ENCODE data around the gene RIC1. TPM values are rescaled to one million over a fixed set of nuclear protein-coding genes. Genes with fewer than 3 reads are reported as not detected.

Gene RIC1
- total RNA-seq, 6 donors from 2014 or later, result 21.5 to 62.9 (median 31.0) TPM

DNA sequence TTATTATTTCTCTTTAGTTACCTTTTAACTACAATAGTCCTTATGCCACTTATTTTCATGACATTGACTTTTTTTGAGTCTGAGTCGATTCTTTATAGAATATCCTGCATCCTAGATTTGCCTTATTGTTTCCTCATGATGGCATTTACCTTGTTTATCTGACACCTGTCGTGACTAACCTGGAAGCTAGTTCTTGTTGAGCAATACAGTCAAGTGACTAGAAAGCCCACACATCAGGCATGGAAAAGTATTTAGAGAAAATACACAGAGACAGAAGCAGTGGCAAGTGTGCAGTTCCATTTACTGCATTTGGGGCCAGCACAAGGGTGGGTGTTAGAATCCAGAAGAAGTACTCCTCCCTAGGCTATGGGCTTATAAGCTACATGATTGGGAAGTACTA lies 106.2 kb downstream of the RIC1 start:
- WGBS, 2 donors, result 90 to 98% methylated on average over 2 of the region's 2 CpGs
- ATAC-seq (ENCODE audit: low FRiP score in 2 of 2), result no peak
- DNase-seq, result no peak
- Histone ChIP-seq H3K36me3 (peaks cover 0 to 40% (median 11%) of the 10 kb centered on the region in 4 donors), H3K27ac (no peak overlapping the region), H3K4me3 (no peak overlapping the region), H3K27me3 (no peaks in the 10 kb centered on the region), H3K9me3 (no peaks in the 10 kb centered on the region), H3K4me1 (no peaks in the 10 kb centered on the region)
- TF ChIP-seq EP300 (IDR thresholded peaks at IDR 0.05) (no peak), POLR2A (IDR thresholded peaks at IDR 0.05) (no peak), POLR2AphosphoS5 (IDR thresholded peaks at IDR 0.05) (no peak)
- TF ChIP-seq, protein P1, sequence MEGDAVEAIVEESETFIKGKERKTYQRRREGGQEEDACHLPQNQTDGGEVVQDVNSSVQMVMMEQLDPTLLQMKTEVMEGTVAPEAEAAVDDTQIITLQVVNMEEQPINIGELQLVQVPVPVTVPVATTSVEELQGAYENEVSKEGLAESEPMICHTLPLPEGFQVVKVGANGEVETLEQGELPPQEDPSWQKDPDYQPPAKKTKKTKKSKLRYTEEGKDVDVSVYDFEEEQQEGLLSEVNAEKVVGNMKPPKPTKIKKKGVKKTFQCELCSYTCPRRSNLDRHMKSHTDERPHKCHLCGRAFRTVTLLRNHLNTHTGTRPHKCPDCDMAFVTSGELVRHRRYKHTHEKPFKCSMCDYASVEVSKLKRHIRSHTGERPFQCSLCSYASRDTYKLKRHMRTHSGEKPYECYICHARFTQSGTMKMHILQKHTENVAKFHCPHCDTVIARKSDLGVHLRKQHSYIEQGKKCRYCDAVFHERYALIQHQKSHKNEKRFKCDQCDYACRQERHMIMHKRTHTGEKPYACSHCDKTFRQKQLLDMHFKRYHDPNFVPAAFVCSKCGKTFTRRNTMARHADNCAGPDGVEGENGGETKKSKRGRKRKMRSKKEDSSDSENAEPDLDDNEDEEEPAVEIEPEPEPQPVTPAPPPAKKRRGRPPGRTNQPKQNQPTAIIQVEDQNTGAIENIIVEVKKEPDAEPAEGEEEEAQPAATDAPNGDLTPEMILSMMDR (IDR thresholded peaks at IDR 0.05), result no peak

DNA sequence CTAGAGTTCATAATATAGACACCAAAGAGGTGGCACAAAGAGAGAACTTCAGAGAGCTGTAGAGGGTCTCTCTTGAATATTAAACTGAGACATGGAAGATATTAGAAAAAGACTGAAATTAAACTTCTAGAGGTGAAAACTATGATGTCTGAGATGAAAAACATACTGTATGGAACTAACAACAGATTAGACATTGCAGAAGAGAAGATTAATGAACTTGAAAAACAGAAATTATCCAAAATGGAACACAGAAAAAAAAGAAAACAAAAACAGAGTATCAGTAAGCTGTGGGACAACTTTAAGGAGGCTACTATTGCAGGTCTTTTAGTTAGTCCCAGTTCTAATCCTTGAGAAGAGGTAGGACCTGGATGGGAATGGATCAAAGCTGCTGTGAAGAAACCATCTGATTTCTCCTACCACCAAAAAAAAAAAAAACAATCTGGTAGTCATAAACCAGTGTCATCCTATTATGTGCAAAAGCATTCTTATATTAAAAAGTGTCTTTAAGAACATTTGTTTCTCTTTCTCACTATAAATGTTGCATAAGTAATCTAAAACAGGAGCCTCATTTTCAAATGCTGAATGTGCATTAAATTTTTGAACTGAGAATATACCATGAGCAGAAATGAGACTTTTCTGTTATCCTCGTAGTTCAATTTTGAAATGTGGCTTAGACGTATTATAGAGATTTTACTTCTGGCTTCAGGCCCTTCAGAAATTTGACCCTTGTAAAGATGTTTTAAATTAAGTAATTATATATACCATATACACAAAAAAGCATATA lies 107.8 kb downstream of the RIC1 start:
- H3K4me1 ChIP-seq, result no peaks in the 10 kb centered on the region
- H3K4me3 ChIP-seq, result no peak overlapping the region
- no peak overlapping the region for H3K27ac ChIP-seq
- H3K36me3 ChIP-seq, result peaks cover 0 to 47% (median 11%) of the 10 kb centered on the region in 4 donors
- no peak for TF ChIP-seq EP300 (IDR thresholded peaks at IDR 0.05)
- 48 to 94% methylated on average over 2 of the region's 2 CpGs for WGBS, 2 donors
- no peaks in the 10 kb centered on the region for H3K27me3 ChIP-seq
- ATAC-seq (ENCODE audit: low FRiP score in 2 of 2) (no peak), DNase-seq (no peak)
- H3K9me3 ChIP-seq, result no peaks in the 10 kb centered on the region

DNA sequence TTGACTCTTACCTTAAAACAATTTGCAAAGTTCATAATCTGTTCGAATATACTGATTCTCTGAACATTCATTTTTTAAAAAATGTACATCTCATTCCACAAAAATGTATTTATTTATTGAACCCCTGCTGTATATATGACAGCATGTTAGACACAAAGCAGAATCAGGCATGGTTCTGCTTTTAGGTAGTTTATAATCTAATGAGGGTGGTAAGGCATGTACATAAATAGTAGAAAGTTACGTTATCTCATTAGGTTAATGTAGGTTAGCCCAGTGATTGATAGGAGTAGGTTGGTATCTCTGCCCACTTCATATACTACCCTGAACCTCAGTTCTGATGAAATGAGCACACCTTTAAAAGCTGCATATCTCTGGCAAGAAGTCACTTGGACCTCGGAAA lies 114.2 kb downstream of the RIC1 start:
- Histone ChIP-seq H3K9me3 (no peaks in the 10 kb centered on the region), H3K27me3 (no peaks in the 10 kb centered on the region), H3K4me3 (no peak overlapping the region), H3K4me1 (no peaks in the 10 kb centered on the region), H3K36me3 (peaks cover 3 to 67% (median 14%) of the 10 kb centered on the region in 4 donors), H3K27ac (no peak overlapping the region)
- TF ChIP-seq EP300 (IDR thresholded peaks at IDR 0.05), result no peak
- TF ChIP-seq POLR2A (IDR thresholded peaks at IDR 0.05), result no peak
- TF ChIP-seq, protein P1 (IDR thresholded peaks at IDR 0.05), result no peak
- no peak for ATAC-seq (ENCODE audit: low FRiP score in 2 of 2)
- DNase-seq, result no peak
- 94 to 100% methylated on average over 3 of the region's 3 CpGs for WGBS, 2 donors

DNA sequence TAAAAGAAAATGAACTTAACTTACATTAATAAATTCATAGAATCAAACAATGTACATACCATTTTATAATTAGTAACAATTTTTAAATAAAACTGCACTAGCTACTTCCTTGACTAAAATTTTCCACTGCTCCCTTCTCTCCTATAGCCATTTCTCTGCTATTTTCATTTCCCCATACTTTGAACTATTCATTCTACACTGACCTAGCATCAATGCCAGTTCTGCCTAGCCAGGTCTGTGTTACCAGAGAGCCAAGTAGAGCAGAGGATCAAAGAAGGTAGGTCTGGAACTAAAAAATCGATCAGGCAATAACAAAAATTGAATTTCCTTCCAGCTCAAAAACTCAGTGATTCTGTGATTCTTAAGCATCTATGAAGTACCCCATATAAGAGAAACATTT lies 119.5 kb downstream of the RIC1 start:
- Histone ChIP-seq H3K27ac (no peak overlapping the region), H3K27me3 (no peaks in the 10 kb centered on the region), H3K9me3 (no peaks in the 10 kb centered on the region), H3K4me3 (no peak overlapping the region), H3K4me1 (no peaks in the 10 kb centered on the region), H3K36me3 (peaks cover 3 to 72% (median 15%) of the 10 kb centered on the region in 4 donors)
- no peak for TF ChIP-seq POLR2A (IDR thresholded peaks at IDR 0.05)
- no peak for TF ChIP-seq EP300 (IDR thresholded peaks at IDR 0.05)
- TF ChIP-seq, protein P1 (IDR thresholded peaks at IDR 0.05), result no peak
- no peak for TF ChIP-seq POLR2AphosphoS5 (IDR thresholded peaks at IDR 0.05)
- 89 to 93% methylated on average over 1 of the region's 1 CpG for WGBS, 2 donors
- ATAC-seq (ENCODE audit: low FRiP score in 2 of 2) (no peak), DNase-seq (no peak)

DNA sequence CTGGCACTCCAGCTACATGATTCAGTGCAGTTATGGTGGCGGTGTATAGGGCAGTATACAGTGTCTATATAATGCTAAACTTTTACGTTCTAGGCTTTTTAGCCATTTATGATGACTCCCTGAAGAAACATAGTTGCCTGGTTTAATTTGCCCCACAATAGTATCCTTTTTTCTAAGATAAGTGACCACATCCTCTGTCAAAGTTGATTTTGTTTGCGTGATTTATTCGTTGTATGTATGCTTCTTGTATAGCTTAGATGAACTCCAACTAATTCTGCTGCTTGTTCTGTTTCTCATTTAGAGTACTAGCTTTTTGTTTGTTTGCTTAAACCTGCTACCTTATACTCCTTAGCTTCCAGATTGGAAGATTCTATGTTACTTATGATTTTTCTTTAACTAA lies 120.4 kb downstream of the RIC1 start:
- Histone ChIP-seq H3K9me3 (no peaks in the 10 kb centered on the region), H3K4me1 (no peaks in the 10 kb centered on the region), H3K27me3 (no peaks in the 10 kb centered on the region), H3K27ac (no peak overlapping the region), H3K36me3 (peaks cover 3 to 63% (median 13%) of the 10 kb centered on the region in 4 donors), H3K4me3 (no peak overlapping the region)
- WGBS, 2 donors, result 88 to 89% methylated on average over 4 of the region's 4 CpGs
- DNase-seq (no peak), ATAC-seq (ENCODE audit: low FRiP score in 2 of 2) (no peak)
- TF ChIP-seq POLR2AphosphoS5 (IDR thresholded peaks at IDR 0.05) (no peak), POLR2A (IDR thresholded peaks at IDR 0.05) (no peak), EP300 (IDR thresholded peaks at IDR 0.05) (no peak)
- TF ChIP-seq, protein P1 (IDR thresholded peaks at IDR 0.05), result no peak

All from upper lobe of left lung (tissue), 6 donors.